H4 (cell line): Measurements from ENCODE around the gene NMNAT1. TPM values are rescaled to one million over a fixed set of nuclear protein-coding genes. Genes with fewer than 3 reads are reported as not detected.
"Not testable (repeated sequence)": the region's sequence is repeated elsewhere in the genome, so short reads cannot be mapped to it uniquely, and the experiment has no call there.

ENCODE experiments used
- DNase-seq: peaks from one replicate; pipeline ENCODE4 v3.0.0-alpha.2; 2015; ENCODE audit warnings: low spot score
- total RNA-seq: library from RNA; depleted of rRNA; stranded (reverse); fragments of >200 nt; shearing (Covaris generic); gene quantifications from 2 replicates; pipeline ENCODE4 v1.2.3, GENCODE V29; 2014

NMNAT1 gene
- total RNA-seq, 1 experiment from 2014 or later: 5.8 TPM

- DNase-seq: no peak
Observed at GRCh38 chr1:9920606-9921005, 22.7 kb upstream of the NMNAT1 start.

GRCh38 chr1:9922342-9922741 is 20.9 kb upstream of the NMNAT1 start:
- no peak for DNase-seq

- no peak for DNase-seq
Observed at GRCh38 chr1:9927259-9927658, 16.0 kb upstream of the NMNAT1 start.

GRCh38 chr1:9929431-9930385 is 13.6 kb upstream of the NMNAT1 start:
- DNase-seq: no peak

- DNase-seq: peak; percentile 61
Observed at GRCh38 chr1:9942399-9942938, 806 bp upstream of the NMNAT1 start.

GRCh38 chr1:9946315-9946714 is 3.0 kb downstream of the NMNAT1 start:
- DNase-seq: no peak

- no peak for DNase-seq
Observed at GRCh38 chr1:9957726-9958125, 14.5 kb downstream of the NMNAT1 start.

- DNase-seq: no peak
Observed at GRCh38 chr1:9960011-9960410, 16.7 kb downstream of the NMNAT1 start.

- DNase-seq: peak; percentile 29
Observed at GRCh38 chr1:9960706-9961562, 17.7 kb downstream of the NMNAT1 start.

- DNase-seq: no peak
Observed at GRCh38 chr1:9984253-9984652, 41.0 kb downstream of the NMNAT1 start.

- no peak for DNase-seq
Observed at GRCh38 chr1:9985001-9985400, 41.7 kb downstream of the NMNAT1 start.

- DNase-seq: no peak
Observed at GRCh38 chr1:9989773-9990172, 46.5 kb downstream of the NMNAT1 start.

- no peak for DNase-seq
Observed at GRCh38 chr1:9990944-9991343, 47.7 kb downstream of the NMNAT1 start.

GRCh38 chr1:9992910-9993309 is 49.6 kb downstream of the NMNAT1 start:
- no peak for DNase-seq

- no peak for DNase-seq
Observed at GRCh38 chr1:9993561-9994075, 50.3 kb downstream of the NMNAT1 start.

GRCh38 chr1:9996624-9997582 is 53.6 kb downstream of the NMNAT1 start, which contains the start of gene RBP7:
Gene RBP7, plus strand, starts transcription at chr1:9997228. Its CDS starts 31 bp downstream, at chr1:9997259.
- no peak for DNase-seq

GRCh38 chr1:10001016-10001665 is 57.9 kb downstream of the NMNAT1 start:
- DNase-seq: no peak

- DNase-seq: not testable (repeated sequence)
Observed at GRCh38 chr1:10005248-10005647, 62.0 kb downstream of the NMNAT1 start.

- no peak for DNase-seq
Observed at GRCh38 chr1:10007169-10007568, 63.9 kb downstream of the NMNAT1 start.

- DNase-seq: no peak
Observed at GRCh38 chr1:10014016-10014415, 70.7 kb downstream of the NMNAT1 start.
